HG03025 (cell line): Measurements from ENCODE around the gene CHD1.
"Not testable (repeated sequence)": the region's sequence is repeated elsewhere in the genome, so short reads cannot be mapped to it uniquely, and the experiment has no call there.

Experiments used
- ATAC-seq: cut with Tn5 transposase; IDR thresholded peaks from one replicate; pipeline ENCODE4 v1.9.1; 2021; ENCODE audit warnings: mild to moderate bottlenecking, moderate library complexity; ENCODE audit not compliant: unreplicated experiment, low FRiP score

Gene CHD1

GRCh38 chr5:98928873-98929709 is at the start of gene CHD1:
Gene CHD1, minus strand, starts transcription at chr5:98929007. Its CDS starts 2,621 bp downstream, at chr5:98926386.
- ATAC-seq, result peak; percentile 55

GRCh38 chr5:98978528-98978927 is 49.7 kb upstream of the CHD1 start:
- ATAC-seq, result no peak

GRCh38 chr5:98977723-98978122 is 48.9 kb upstream of the CHD1 start:
- no peak for ATAC-seq

GRCh38 chr5:98975682-98976407 is 47.0 kb upstream of the CHD1 start:
- peak; percentile 68 for ATAC-seq

- ATAC-seq, result no peak
Observed at GRCh38 chr5:98975223-98975622, 46.4 kb upstream of the CHD1 start.

GRCh38 chr5:98969400-98969799 is 40.6 kb upstream of the CHD1 start:
- ATAC-seq, result no peak

GRCh38 chr5:98968056-98968564 is 39.3 kb upstream of the CHD1 start:
- ATAC-seq, result no peak

- ATAC-seq, result no peak
Observed at GRCh38 chr5:98965226-98965625, 36.4 kb upstream of the CHD1 start.

GRCh38 chr5:98964621-98965020 is 35.8 kb upstream of the CHD1 start:
- ATAC-seq, result no peak

- no peak for ATAC-seq
Observed at GRCh38 chr5:98963019-98963418, 34.2 kb upstream of the CHD1 start.

GRCh38 chr5:98962587-98962986 is 33.8 kb upstream of the CHD1 start:
- ATAC-seq, result no peak

GRCh38 chr5:98961665-98962344 is 33.0 kb upstream of the CHD1 start:
- no peak for ATAC-seq

- no peak for ATAC-seq
Observed at GRCh38 chr5:98957307-98957706, 28.5 kb upstream of the CHD1 start.

- ATAC-seq, result not testable (repeated sequence)
Observed at GRCh38 chr5:98955888-98956287, 27.1 kb upstream of the CHD1 start.

- not testable (repeated sequence) for ATAC-seq
Observed at GRCh38 chr5:98955471-98955870, 26.7 kb upstream of the CHD1 start.

GRCh38 chr5:98954392-98955028 is 25.7 kb upstream of the CHD1 start:
- ATAC-seq, result no peak

- ATAC-seq, result no peak
Observed at GRCh38 chr5:98942847-98943246, 14.0 kb upstream of the CHD1 start.

- ATAC-seq, result no peak
Observed at GRCh38 chr5:98941131-98941883, 12.5 kb upstream of the CHD1 start.

- no peak for ATAC-seq
Observed at GRCh38 chr5:98940581-98940980, 11.8 kb upstream of the CHD1 start.

GRCh38 chr5:98938464-98938863 is 9.7 kb upstream of the CHD1 start:
- no peak for ATAC-seq
